OCI-LY7 (cell line): ENCODE results near the gene BTBD2. TPM values are rescaled to one million over a fixed set of nuclear protein-coding genes. Genes with fewer than 3 reads are reported as not detected.
A peak's percentile ranks its signal among the peaks of the same experiment; 100 is the strongest.

Experiments used
- BruUV-seq: library from RNA; stranded (reverse); fragments of 400-500 nt; replicated peaks from 2 replicates; lab custom pipeline; 2021; lab: Mats Ljungman, UMichigan
- CTCF ChIA-PET: fragments of 300-600 bp; sonication (Branson Sonifier 250); formaldehyde crosslinking; loops from one replicate; lab custom pipeline; 2022; ENCODE audit warnings: antibody characterized with exemption; ENCODE audit not compliant: unreplicated experiment; lab: Charles Lee
- POLR2A ChIA-PET: fragments of 300-600 bp; sonication (Branson Sonifier 250); formaldehyde crosslinking; loops from one replicate; lab custom pipeline; 2022; ENCODE audit warnings: antibody characterized with exemption; lab: Charles Lee
- DNase-seq: peaks from one replicate; pipeline ENCODE4 v3.0.0-alpha.2; 2015; ENCODE audit warnings: low spot score
- H2AFZ ChIP-seq: fragments of 200-600 bp; sonication (generic), shearing (Covaris generic); 2 replicates; pipeline ENCODE4 v1.6.1; 2014; ENCODE audit warnings: mild to moderate bottlenecking, antibody characterized with exemption, low read length, moderate library complexity
- H3K27ac ChIP-seq: fragments of 200-600 bp; sonication (generic); 2 replicates; pipeline ENCODE4 v1.5.1; 2014; ENCODE audit warnings: mixed run types, low read depth, mild to moderate bottlenecking, moderate library complexity, low read length, inconsistent platforms; ENCODE audit not compliant: poor library complexity, severe bottlenecking
- H3K36me3 ChIP-seq: fragments of 200-600 bp; sonication (generic); 2 replicates; pipeline ENCODE4 v1.6.1; 2014; ENCODE audit warnings: mild to moderate bottlenecking, antibody characterized with exemption, low read length, moderate library complexity, mixed read lengths; ENCODE audit not compliant: insufficient read depth
- H3K4me1 ChIP-seq: fragments of 200-600 bp; sonication (generic); 2 replicates; pipeline ENCODE4 v1.5.1; 2014; ENCODE audit warnings: mild to moderate bottlenecking, low read length; ENCODE audit not compliant: insufficient read depth, poor library complexity, severe bottlenecking
- H3K4me2 ChIP-seq: fragments of 200-600 bp; sonication (generic); 2 replicates; pipeline ENCODE4 v1.6.1; 2014; ENCODE audit warnings: mild to moderate bottlenecking, low read length
- H3K4me3 ChIP-seq: fragments of 200-600 bp; sonication (generic); 2 replicates; pipeline ENCODE4 v1.5.1; 2014; ENCODE audit warnings: mild to moderate bottlenecking, low read depth, low read length; ENCODE audit not compliant: poor library complexity, severe bottlenecking
- H3K79me2 ChIP-seq: fragments of 200-600 bp; sonication (generic); 2 replicates; pipeline ENCODE4 v1.6.1; 2016; ENCODE audit warnings: low read depth, mild to moderate bottlenecking, low read length, moderate library complexity, mixed read lengths; ENCODE audit not compliant: insufficient read depth
- H3K9me2 ChIP-seq: fragments of 200-600 bp; sonication (generic); 2 replicates; pipeline ENCODE4 v1.6.1; 2016; ENCODE audit warnings: mild to moderate bottlenecking, low read length, mixed read lengths; ENCODE audit not compliant: insufficient read depth
- H3K9me3 ChIP-seq: fragments of 200-600 bp; sonication (generic); 2 replicates; pipeline ENCODE4 v1.6.1; 2014; ENCODE audit warnings: mild to moderate bottlenecking, mixed run types, low read length, mixed read lengths
- H4K20me1 ChIP-seq: fragments of 200-600 bp; sonication (generic); 2 replicates; pipeline ENCODE4 v1.6.1; 2014; ENCODE audit warnings: mild to moderate bottlenecking, antibody characterized with exemption, low read length, moderate library complexity, mixed read lengths; ENCODE audit not compliant: insufficient read depth
- EZH2phosphoT487 ChIP-seq: fragments of 200-600 bp; sonication (generic); IDR thresholded peaks from 2 replicates; pipeline ENCODE4 v1.6.1; 2018; ENCODE audit warnings: low read depth, borderline replicate concordance, mild to moderate bottlenecking, mixed run types, antibody characterized with exemption, low read length, moderate library complexity, mixed read lengths
- intact Hi-C: fragments of 100-400 bp; cut with micrococcal nuclease; formaldehyde crosslinking; loops from one replicate; pipeline ENCODE4 v1.10.0; 2022; ENCODE audit not compliant: unreplicated experiment
- total RNA-seq, 2 experiments: library from RNA; depleted of rRNA in 1 of 2; stranded (reverse); fragments of >200 nt in 1 of 2; shearing (Covaris generic) in 1 of 2; gene quantifications; 2 replicates each; pipeline ENCODE4 v1.2.3, GENCODE V29; 2014 to 2022
- TF ChIP-seq, protein P1 (sequence below): fragments of 200-600 bp; sonication (generic); conservative IDR thresholded peaks from 2 replicates; pipeline ENCODE4 v1.5.1; 2014; ENCODE audit warnings: mild to moderate bottlenecking, antibody characterized with exemption, low read length, moderate library complexity, mixed read lengths

Gene BTBD2
- total RNA-seq, 2 experiments from 2014 or later, result 53.9 to 91.6 TPM

DNA sequence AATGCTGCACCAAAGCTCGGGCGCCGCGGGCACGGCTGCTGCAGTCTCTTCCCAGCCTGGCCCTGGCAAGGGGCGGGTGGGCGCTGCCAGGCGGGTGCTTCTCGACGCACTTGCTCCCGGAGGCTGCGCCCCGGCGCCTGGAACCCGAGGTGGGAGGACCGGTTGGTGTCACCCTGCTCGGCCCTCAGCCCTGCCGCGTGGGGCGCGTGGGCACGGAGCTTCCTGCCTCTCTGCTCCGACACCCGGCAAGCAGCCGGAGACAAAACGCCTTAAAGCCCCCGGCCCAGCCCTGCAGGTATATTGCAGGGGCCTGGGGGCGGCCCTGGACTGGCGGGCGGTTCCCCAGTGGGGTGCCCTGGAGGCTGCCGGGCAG lies 34.7 kb downstream of the BTBD2 start:
- H3K4me1 ChIP-seq, result no peaks in the 10 kb centered on the region
- H4K20me1 ChIP-seq, result no peaks in the 10 kb centered on the region
- no peak overlapping the region for H3K4me2 ChIP-seq
- ChIA-PET CTCF (no interaction called here), POLR2A (no interaction called here)
- intact Hi-C loops, result no loop called here
- DNase-seq, result no peak
- H3K9me3 ChIP-seq, result no peaks in the 10 kb centered on the region
- H3K9me2 ChIP-seq, result no peaks in the 10 kb centered on the region
- H2AFZ ChIP-seq, result no peak overlapping the region
- no TSS peak for BruUV-seq
- no peak overlapping the region for H3K27ac ChIP-seq
- H3K79me2 ChIP-seq, result no peaks in the 10 kb centered on the region
- H3K4me3 ChIP-seq, result no peak overlapping the region
- H3K36me3 ChIP-seq, result peaks cover 61% of the 10 kb centered on the region
- TF ChIP-seq, protein P1, sequence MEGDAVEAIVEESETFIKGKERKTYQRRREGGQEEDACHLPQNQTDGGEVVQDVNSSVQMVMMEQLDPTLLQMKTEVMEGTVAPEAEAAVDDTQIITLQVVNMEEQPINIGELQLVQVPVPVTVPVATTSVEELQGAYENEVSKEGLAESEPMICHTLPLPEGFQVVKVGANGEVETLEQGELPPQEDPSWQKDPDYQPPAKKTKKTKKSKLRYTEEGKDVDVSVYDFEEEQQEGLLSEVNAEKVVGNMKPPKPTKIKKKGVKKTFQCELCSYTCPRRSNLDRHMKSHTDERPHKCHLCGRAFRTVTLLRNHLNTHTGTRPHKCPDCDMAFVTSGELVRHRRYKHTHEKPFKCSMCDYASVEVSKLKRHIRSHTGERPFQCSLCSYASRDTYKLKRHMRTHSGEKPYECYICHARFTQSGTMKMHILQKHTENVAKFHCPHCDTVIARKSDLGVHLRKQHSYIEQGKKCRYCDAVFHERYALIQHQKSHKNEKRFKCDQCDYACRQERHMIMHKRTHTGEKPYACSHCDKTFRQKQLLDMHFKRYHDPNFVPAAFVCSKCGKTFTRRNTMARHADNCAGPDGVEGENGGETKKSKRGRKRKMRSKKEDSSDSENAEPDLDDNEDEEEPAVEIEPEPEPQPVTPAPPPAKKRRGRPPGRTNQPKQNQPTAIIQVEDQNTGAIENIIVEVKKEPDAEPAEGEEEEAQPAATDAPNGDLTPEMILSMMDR, result no peak
- TF ChIP-seq EZH2phosphoT487, result no peak

DNA sequence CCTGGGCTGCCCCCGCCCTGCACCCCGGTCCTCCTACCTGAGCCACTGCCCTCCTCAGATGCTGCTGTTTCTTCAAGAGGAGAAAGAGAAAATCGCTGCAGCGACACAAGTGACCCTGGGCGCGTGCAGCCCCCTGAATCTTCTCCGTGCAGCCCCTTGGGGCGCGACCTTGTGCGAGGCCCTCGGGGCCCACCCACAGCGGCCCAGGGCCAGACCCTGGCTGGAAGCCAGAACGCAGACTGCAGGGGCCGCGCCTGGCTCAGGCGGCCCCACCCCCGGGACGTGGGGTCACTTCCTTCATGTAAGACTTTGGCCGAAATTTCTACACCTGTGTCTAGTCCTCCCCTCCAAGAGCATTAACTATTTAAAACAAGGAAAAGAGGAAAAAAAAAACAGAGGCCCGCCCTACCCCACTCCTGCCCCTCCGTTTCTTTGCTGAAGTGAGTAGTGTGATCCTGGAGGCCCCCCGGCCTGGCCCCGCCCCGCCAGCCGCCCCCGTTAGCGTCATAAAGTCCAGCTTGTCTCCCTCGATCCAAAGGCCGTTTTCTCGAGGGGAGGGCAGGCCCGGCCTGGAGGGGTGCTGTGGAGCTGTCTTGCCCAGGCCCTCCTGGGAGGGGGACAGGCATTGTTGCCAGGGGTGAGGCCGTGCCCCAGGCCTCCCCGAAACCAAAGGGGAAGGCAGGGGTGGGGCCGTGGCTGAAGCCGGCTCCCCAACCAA lies 35.3 kb downstream of the BTBD2 start:
- no peak for TF ChIP-seq EZH2phosphoT487
- TF ChIP-seq, protein P1, result no peak
- no peaks in the 10 kb centered on the region for H3K9me2 ChIP-seq
- no peaks in the 10 kb centered on the region for H3K4me1 ChIP-seq
- H3K79me2 ChIP-seq, result no peaks in the 10 kb centered on the region
- ChIA-PET POLR2A (no interaction called here), CTCF (no interaction called here)
- H3K4me2 ChIP-seq, result no peak overlapping the region
- BruUV-seq, result TSS peak; percentile 70
- no peaks in the 10 kb centered on the region for H4K20me1 ChIP-seq
- no peak overlapping the region for H3K27ac ChIP-seq
- no peak for DNase-seq
- H3K9me3 ChIP-seq, result no peaks in the 10 kb centered on the region
- peaks cover 61% of the 10 kb centered on the region for H3K36me3 ChIP-seq
- intact Hi-C loops, result no loop called here
- no peak overlapping the region for H3K4me3 ChIP-seq
- no peak overlapping the region for H2AFZ ChIP-seq

DNA sequence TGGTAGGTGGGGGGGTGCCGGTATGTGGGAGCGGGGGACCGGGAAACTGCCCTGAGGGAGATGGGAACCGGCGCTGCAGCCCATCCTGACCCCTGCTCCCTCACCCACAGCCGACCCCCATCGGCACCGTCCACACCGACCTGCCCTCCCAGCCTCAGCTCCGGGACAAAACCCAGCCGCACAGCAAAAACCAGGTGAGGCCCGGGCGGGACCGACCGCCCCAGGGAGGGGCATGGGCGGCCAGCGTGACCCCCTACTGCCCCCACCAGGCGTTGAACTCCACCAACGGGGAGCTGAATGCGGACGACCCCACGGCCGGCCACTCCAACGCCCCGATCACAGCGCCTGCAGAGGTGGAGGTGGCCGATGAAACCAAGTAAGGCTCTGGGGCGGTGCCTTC lies 35.9 kb downstream of the BTBD2 start:
- DNase-seq, result no peak
- H3K4me3 ChIP-seq, result no peak overlapping the region
- H3K4me1 ChIP-seq, result no peaks in the 10 kb centered on the region
- H3K9me2 ChIP-seq, result no peaks in the 10 kb centered on the region
- H3K27ac ChIP-seq, result no peak overlapping the region
- POLR2A ChIA-PET, result no interaction called here
- CTCF ChIA-PET, result no interaction called here
- BruUV-seq, result no TSS peak
- H3K4me2 ChIP-seq, result no peak overlapping the region
- H4K20me1 ChIP-seq, result no peaks in the 10 kb centered on the region
- TF ChIP-seq EZH2phosphoT487, result no peak
- TF ChIP-seq, protein P1, result no peak
- H3K79me2 ChIP-seq, result no peaks in the 10 kb centered on the region
- no peaks in the 10 kb centered on the region for H3K9me3 ChIP-seq
- H3K36me3 ChIP-seq, result peaks cover 61% of the 10 kb centered on the region
- H2AFZ ChIP-seq, result no peak overlapping the region
- intact Hi-C loops, result no loop called here
